Type B pancreatic cell (in vitro differentiated cells): ENCODE results near the gene PLIN4. TPM values are rescaled to one million over a fixed set of nuclear protein-coding genes. Genes with fewer than 3 reads are reported as not detected.

Experiments
- DNase-seq: peaks from one replicate; pipeline ENCODE4 v3.0.0; 2021; ENCODE audit warnings: mixed read lengths; ENCODE audit not compliant: unreplicated experiment; ENCODE audit errors: extremely low spot score
- H3K27ac Mint-ChIP-seq: 2 replicates; pipeline ENCODE4 v1.8.0; 2021; ENCODE audit warnings: mild to moderate bottlenecking, mixed read lengths
- H3K27me3 Mint-ChIP-seq: 2 replicates; pipeline ENCODE4 v1.8.0; 2021; ENCODE audit warnings: mixed read lengths
- H3K36me3 Mint-ChIP-seq: 2 replicates; pipeline ENCODE4 v1.8.0; 2021; ENCODE audit warnings: mixed read lengths
- H3K4me1 Mint-ChIP-seq: one replicate; pipeline ENCODE4 v1.8.0; 2021; ENCODE audit warnings: mixed read lengths; ENCODE audit not compliant: unreplicated experiment
- H3K4me3 Mint-ChIP-seq: 2 replicates; pipeline ENCODE4 v1.8.0; 2021; ENCODE audit warnings: mild to moderate bottlenecking, mixed read lengths
- H3K9me3 Mint-ChIP-seq: 2 replicates; pipeline ENCODE4 v1.8.0; 2021; ENCODE audit warnings: mixed read lengths
- total RNA-seq: library from RNA; stranded (reverse); gene quantifications from 2 replicates; pipeline ENCODE4 v1.2.1, GENCODE V29; 2021; ENCODE audit warnings: low replicate concordance
- TF ChIP-seq, protein P1 (sequence below): fragments of 200-600 bp; sonication (generic); conservative IDR thresholded peaks from 2 replicates; pipeline ENCODE4 v1.5.0; 2021; ENCODE audit warnings: antibody characterized with exemption, mild to moderate bottlenecking

PLIN4 gene
- total RNA-seq, 1 donor from 2014 or later, result 0.48 TPM

- Mint-ChIP-seq H3K4me3 (peak overlapping the region; percentile 31), H3K27ac (no peak overlapping the region), H3K36me3 (no peaks in the 10 kb centered on the region), H3K27me3 (no peaks in the 10 kb centered on the region), H3K4me1 (peaks cover 8% of the 10 kb centered on the region), H3K9me3 (no peaks in the 10 kb centered on the region)
- no peak for DNase-seq
- TF ChIP-seq, protein P1, sequence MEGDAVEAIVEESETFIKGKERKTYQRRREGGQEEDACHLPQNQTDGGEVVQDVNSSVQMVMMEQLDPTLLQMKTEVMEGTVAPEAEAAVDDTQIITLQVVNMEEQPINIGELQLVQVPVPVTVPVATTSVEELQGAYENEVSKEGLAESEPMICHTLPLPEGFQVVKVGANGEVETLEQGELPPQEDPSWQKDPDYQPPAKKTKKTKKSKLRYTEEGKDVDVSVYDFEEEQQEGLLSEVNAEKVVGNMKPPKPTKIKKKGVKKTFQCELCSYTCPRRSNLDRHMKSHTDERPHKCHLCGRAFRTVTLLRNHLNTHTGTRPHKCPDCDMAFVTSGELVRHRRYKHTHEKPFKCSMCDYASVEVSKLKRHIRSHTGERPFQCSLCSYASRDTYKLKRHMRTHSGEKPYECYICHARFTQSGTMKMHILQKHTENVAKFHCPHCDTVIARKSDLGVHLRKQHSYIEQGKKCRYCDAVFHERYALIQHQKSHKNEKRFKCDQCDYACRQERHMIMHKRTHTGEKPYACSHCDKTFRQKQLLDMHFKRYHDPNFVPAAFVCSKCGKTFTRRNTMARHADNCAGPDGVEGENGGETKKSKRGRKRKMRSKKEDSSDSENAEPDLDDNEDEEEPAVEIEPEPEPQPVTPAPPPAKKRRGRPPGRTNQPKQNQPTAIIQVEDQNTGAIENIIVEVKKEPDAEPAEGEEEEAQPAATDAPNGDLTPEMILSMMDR, result no peak
These were observed 63.3 kb downstream of the PLIN4 start for GRCh38 chr19:4454747-4455718.

DNA sequence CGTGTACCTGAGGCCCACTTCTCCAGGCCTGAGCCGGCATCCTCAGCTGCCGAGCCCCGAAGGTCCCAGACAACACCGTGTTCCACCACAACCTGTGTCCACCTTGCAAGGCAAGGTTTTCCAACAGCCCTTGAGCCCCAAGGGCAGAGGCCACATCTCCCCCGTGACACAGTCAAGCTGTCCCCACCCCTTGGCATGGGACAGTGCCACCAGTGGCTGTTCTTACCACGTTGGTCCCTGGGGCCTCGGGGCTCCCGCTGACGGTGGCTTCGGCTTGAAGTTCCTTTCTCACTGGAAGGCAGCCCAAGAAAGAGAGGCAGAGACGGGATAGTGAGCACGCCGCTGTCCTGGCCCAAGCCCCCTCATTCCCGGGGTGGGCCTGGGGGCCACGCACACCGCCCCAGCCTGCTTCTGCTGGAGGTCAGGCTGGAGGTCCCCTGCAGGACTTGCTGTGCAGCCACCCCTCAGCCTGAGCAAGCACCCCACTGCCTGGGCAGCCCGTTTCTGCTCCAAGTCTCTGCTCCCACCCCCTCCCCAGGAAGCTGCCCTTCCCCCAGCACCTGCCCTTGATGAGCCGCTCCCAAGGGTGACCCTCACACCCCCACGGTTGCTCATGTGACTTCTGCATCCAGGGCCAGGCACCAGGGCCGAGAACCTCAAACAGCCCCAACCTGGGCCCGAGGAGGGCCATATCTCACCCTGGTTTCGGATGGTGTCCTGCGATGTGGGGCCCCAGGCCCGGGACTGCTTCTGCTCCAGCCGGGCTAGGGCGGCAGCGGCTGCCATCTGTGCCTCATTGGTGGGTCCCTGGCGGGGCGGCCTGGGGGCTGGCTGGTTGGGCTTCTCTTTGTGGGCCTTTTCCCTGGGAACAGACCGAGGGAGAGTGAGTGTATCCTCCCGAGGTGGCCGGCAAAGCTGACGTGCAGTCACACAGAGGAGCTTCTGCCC, 64.8 kb downstream of the PLIN4 start:
- DNase-seq, result no peak
- H3K36me3 Mint-ChIP-seq, result no peaks in the 10 kb centered on the region
- no peaks in the 10 kb centered on the region for H3K9me3 Mint-ChIP-seq
- H3K4me1 Mint-ChIP-seq, result peaks cover 8% of the 10 kb centered on the region
- H3K27ac Mint-ChIP-seq, result no peak overlapping the region
- H3K27me3 Mint-ChIP-seq, result no peaks in the 10 kb centered on the region
- H3K4me3 Mint-ChIP-seq, result no peak overlapping the region
- TF ChIP-seq, protein P1, result no peak

DNA sequence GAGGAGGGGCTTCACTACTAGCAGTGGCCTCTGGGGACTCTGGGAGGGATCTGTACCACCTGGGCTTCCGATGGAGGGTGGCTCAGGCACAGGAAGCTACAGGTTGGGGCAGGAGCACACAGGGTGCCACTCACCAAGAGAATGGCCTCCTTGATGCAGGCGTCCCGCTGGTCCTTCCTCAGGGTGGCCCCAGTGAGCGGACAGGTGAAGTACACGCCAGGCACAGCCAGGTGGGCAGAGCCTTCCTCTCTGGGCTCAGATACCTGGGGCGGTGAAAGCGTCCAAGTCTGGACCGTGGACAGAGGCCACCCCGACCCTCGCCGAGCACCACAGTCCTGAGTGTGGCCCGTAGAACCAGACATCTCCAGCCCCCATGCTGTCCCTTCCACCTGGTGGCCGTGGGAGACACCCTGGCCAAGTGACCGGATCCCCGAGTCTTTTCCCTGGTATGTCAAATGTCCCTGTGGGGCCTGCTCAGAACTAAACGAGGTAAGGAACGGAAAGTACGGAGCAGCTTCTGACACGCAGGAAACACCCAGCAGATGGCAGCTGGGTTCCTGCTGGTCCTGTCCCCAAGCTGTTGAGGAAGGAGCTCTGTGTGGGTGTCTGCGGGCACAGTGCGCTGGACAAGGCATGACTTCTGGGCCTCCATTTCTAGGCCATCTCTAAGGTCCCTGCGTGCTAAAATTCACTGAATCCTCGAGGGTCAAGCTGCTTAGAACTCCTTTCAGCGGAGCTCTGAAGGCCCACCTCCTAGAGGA, 65.9 kb downstream of the PLIN4 start:
- peaks cover 8% of the 10 kb centered on the region for H3K4me1 Mint-ChIP-seq
- H3K27ac Mint-ChIP-seq, result no peak overlapping the region
- H3K27me3 Mint-ChIP-seq, result no peaks in the 10 kb centered on the region
- TF ChIP-seq, protein P1, result no peak
- DNase-seq, result no peak
- H3K9me3 Mint-ChIP-seq, result no peaks in the 10 kb centered on the region
- H3K36me3 Mint-ChIP-seq, result no peaks in the 10 kb centered on the region
- no peak overlapping the region for H3K4me3 Mint-ChIP-seq

Other genes with a start within 250 kb of the PLIN4 start
- gene SHD, start 239.2 kb downstream of the PLIN4 start, total RNA-seq, result 4.9 and 6.1 TPM in 2 replicates
- gene TMIGD2, start 216.1 kb downstream of the PLIN4 start, total RNA-seq, result not detected in 2 replicates
- 4.8 and 26.3 TPM in 2 replicates for gene FSD1, start 213.9 kb downstream of the PLIN4 start, total RNA-seq
- 42.5 and 96.9 TPM in 2 replicates for gene STAP2, start 179.7 kb downstream of the PLIN4 start, total RNA-seq
- 43.5 and 43.6 TPM in 2 replicates for gene MPND, start 174.9 kb downstream of the PLIN4 start, total RNA-seq
- 74.4 and 87.2 TPM in 2 replicates for gene SH3GL1, start 117.9 kb downstream of the PLIN4 start, total RNA-seq
- 25.7 and 46.3 TPM in 2 replicates for gene CHAF1A, start 115.8 kb downstream of the PLIN4 start, total RNA-seq
- gene UBXN6, start 60.7 kb downstream of the PLIN4 start, total RNA-seq, result 60.8 and 81.5 TPM in 2 replicates
- 45.0 and 77.9 TPM in 2 replicates for gene HDGFL2, start 46.2 kb downstream of the PLIN4 start, total RNA-seq
- gene PLIN5, start 16.7 kb upstream of the PLIN4 start, total RNA-seq, result 1.2 and 4.3 TPM in 2 replicates
- 0.21 and 1.2 TPM in 2 replicates for gene LRG1, start 21.6 kb upstream of the PLIN4 start, total RNA-seq
- 1.7 and 9.5 TPM in 2 replicates for gene SEMA6B, start 41.2 kb upstream of the PLIN4 start, total RNA-seq
- 4.3 and 8.9 TPM in 2 replicates for gene TNFAIP8L1, start 121.0 kb upstream of the PLIN4 start, total RNA-seq
- 57.5 and 63.7 TPM in 2 replicates for gene MYDGF, start 151.9 kb upstream of the PLIN4 start, total RNA-seq
- gene DPP9, start 205.4 kb upstream of the PLIN4 start, total RNA-seq, result 42.9 and 47.8 TPM in 2 replicates